Upper lobe of left lung (tissue), 6 donors: ENCODE data around the gene DNMT3A. TPM values are rescaled to one million over a fixed set of nuclear protein-coding genes. Genes with fewer than 3 reads are reported as not detected.

Experiments used
- ATAC-seq, 2 donors: fragments of 200-7000 bp; cut with Tn5 transposase; one replicate each; pipeline ENCODE4 v1.9.1; 2022; ENCODE audit warnings: mild to moderate bottlenecking in 2 of 2, moderate library complexity in 2 of 2; ENCODE audit not compliant: low FRiP score in 2 of 2
- DNase-seq, 2 donors: peaks; one replicate each; pipeline ENCODE4 v3.0.0-alpha.2; 2019 to 2020
- H3K27ac ChIP-seq, 4 donors: fragments of 200-600 bp; sonication (generic); one replicate each; pipeline ENCODE4 v1.5.1; 2016 to 2019
- H3K27me3 ChIP-seq, 4 donors: fragments of 200-600 bp; sonication (generic); one replicate each; pipeline ENCODE4 v1.5.1; 2017 to 2019
- H3K36me3 ChIP-seq, 4 donors: fragments of 200-600 bp; sonication (generic); one replicate each; pipeline ENCODE4 v1.5.1; 2016 to 2019
- H3K4me1 ChIP-seq, 4 donors: fragments of 200-600 bp; sonication (generic); one replicate each; pipeline ENCODE4 v1.5.1; 2018 to 2019
- H3K4me3 ChIP-seq, 4 donors: fragments of 200-600 bp; sonication (generic); one replicate each; pipeline ENCODE4 v1.5.1; 2017 to 2019; ENCODE audit warnings: mild to moderate bottlenecking in 2 of 4, moderate library complexity in 1 of 4
- H3K9me3 ChIP-seq, 4 donors: fragments of 200-600 bp; sonication (generic); one replicate each; pipeline ENCODE4 v1.5.1; 2018 to 2019
- EP300 ChIP-seq, 4 donors: sonication (generic); formaldehyde crosslinking; IDR thresholded peaks; one replicate each; pipeline ENCODE4 v1.5.1; 2017; ENCODE audit warnings: antibody characterized with exemption in 4 of 4, control low read depth in 2 of 4
- POLR2A ChIP-seq, 4 donors: fragments of 450-650 bp; IDR thresholded peaks; one replicate each; pipeline ENCODE4 v1.5.1; 2016 to 2017; ENCODE audit warnings: antibody characterized with exemption in 4 of 4, mild to moderate bottlenecking in 2 of 4
- POLR2AphosphoS5 ChIP-seq, 2 donors: sonication (generic); formaldehyde crosslinking; IDR thresholded peaks; one replicate each; pipeline ENCODE4 v1.5.1; 2017; ENCODE audit warnings: antibody characterized with exemption in 2 of 2
- WGBS, 2 donors: methylation state at CpG; one replicate each; pipeline ENCODE4 v1.1.5; 2017 to 2018; 5-methylcytosine and 5-hydroxymethylcytosine counted together
- total RNA-seq, 6 donors: library from RNA; depleted of rRNA in 4 of 6; stranded (reverse); fragments of >200 nt in 4 of 6; gene quantifications; one replicate each; pipeline versions ENCODE4 v1.1.0 to v1.2.1, GENCODE V29; 2016 to 2021
- TF ChIP-seq, protein P1 (sequence below), 6 experiments: fragments of 450-650 bp in 4 of 6; fragments of 200-600 bp in 2 of 6; sonication (generic) in 2 of 6; IDR thresholded peaks; one replicate each; pipeline ENCODE4 v1.5.1; 2016 to 2019; ENCODE audit warnings: antibody characterized with exemption in 6 of 6
- donor health status: DM: no; HTN: no; CAD: no; lungs with moderate emphysema.
- donor health status: DM: no; HTN: yes; CAD: no; lungs with severe emphysema.

Gene DNMT3A
- total RNA-seq = 10 to 100 TPM in 5 of 6 donors, 1 to 10 TPM in 1; 7.8 to 49.2 (median 30.4) TPM

DNA sequence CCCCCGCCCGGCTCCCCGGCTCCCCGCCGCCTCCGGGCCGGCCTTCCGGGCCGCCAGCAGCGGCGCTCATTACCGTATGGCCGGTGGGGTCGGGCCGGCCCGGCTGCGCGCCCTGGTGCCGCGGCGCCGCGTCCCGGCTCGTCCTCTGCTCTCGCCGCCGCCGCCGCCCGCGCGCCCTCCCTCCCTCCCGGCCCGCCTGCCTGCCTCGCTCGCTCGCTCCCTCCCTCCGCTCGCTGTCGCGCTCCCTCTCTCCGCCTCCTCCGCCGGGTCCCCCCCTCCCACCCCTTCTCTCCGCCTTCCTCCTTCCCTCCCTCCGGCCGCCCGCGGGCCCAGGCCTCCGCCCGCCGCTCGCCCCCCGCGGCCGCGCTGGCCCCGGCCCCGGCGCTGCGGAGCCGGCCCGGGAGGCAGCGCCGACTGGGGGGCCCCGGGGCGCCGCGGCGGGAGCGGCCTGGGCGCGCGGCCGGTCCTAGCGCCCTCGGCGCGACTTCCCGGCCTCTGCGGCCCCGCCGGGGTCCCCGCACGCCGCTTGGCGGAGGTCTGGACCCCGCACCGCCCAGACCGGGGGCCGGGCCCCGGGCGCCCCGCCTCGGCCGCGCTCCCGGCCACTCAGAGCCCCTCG lies at the start of gene DNMT3A:
TSS of gene DNMT3A (minus strand) at position 173 of the 619 bp plus-strand sequence. CDS start 27,941 bp downstream, outside the sequence.
- no peaks in the 10 kb centered on the region for H3K9me3 ChIP-seq
- peak in 1 of 2 donors; percentile 94 for DNase-seq
- H3K36me3 ChIP-seq = no peaks in the 10 kb centered on the region
- TF ChIP-seq, protein P1, sequence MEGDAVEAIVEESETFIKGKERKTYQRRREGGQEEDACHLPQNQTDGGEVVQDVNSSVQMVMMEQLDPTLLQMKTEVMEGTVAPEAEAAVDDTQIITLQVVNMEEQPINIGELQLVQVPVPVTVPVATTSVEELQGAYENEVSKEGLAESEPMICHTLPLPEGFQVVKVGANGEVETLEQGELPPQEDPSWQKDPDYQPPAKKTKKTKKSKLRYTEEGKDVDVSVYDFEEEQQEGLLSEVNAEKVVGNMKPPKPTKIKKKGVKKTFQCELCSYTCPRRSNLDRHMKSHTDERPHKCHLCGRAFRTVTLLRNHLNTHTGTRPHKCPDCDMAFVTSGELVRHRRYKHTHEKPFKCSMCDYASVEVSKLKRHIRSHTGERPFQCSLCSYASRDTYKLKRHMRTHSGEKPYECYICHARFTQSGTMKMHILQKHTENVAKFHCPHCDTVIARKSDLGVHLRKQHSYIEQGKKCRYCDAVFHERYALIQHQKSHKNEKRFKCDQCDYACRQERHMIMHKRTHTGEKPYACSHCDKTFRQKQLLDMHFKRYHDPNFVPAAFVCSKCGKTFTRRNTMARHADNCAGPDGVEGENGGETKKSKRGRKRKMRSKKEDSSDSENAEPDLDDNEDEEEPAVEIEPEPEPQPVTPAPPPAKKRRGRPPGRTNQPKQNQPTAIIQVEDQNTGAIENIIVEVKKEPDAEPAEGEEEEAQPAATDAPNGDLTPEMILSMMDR (IDR thresholded peaks at IDR 0.05) = no peak
- TF ChIP-seq POLR2AphosphoS5 (IDR thresholded peaks at IDR 0.05) (no peak), POLR2A (IDR thresholded peaks at IDR 0.05) (no peak), EP300 (IDR thresholded peaks at IDR 0.05) (no peak)
- no peaks in the 10 kb centered on the region for H3K27me3 ChIP-seq
- WGBS, 2 donors = 2% methylated on average over 12 of the region's 100 CpGs; no CpG with 5 or more reads in 1 of the 2 donors
- peak within 1 kb of the TSS; percentile 46 to 95 (median 88) for H3K4me3 ChIP-seq
- H3K4me1 ChIP-seq = peaks cover 17 to 41% (median 23%) of the 10 kb centered on the region in 4 donors
- peak within 1 kb of the TSS; percentile 35 to 91 (median 66) for H3K27ac ChIP-seq
- peak in 1 of 2 donors; percentile 64 for ATAC-seq

DNA sequence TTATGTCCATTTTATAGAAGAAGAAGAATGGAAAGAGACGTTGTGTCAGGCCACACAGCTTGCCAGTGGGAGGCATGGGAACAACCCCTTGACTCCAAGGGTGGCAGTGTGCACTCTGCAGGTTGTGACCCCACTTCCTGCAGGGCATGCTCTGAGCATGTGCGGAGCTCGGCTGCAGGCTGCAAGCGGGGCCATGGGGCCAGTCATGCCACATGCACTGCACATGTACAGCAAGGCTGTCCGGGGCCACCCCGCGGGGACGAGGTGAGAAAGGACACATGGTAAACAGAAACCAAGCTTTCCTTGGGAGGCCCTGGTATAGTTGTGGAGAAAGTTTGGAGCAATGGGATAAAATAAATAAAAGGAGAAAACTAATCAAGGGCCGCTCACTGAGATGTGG lies 47.4 kb upstream of the DNMT3A start:
- no peaks in the 10 kb centered on the region for H3K9me3 ChIP-seq
- no peaks in the 10 kb centered on the region for H3K4me1 ChIP-seq
- no peak overlapping the region for H3K4me3 ChIP-seq
- H3K27ac ChIP-seq = no peak overlapping the region
- H3K27me3 ChIP-seq = no peaks in the 10 kb centered on the region
- ATAC-seq = no peak
- 92 to 100% methylated on average over 9 of the region's 9 CpGs for WGBS, 2 donors
- DNase-seq = peak in 1 of 2 donors; percentile 75
- peaks cover 0 to 5% (median 2%) of the 10 kb centered on the region in 4 donors for H3K36me3 ChIP-seq
- TF ChIP-seq POLR2AphosphoS5 (IDR thresholded peaks at IDR 0.05) = no peak
- TF ChIP-seq, protein P1 (IDR thresholded peaks at IDR 0.05) = no peak
- no peak for TF ChIP-seq EP300 (IDR thresholded peaks at IDR 0.05)
- no peak for TF ChIP-seq POLR2A (IDR thresholded peaks at IDR 0.05)

DNA sequence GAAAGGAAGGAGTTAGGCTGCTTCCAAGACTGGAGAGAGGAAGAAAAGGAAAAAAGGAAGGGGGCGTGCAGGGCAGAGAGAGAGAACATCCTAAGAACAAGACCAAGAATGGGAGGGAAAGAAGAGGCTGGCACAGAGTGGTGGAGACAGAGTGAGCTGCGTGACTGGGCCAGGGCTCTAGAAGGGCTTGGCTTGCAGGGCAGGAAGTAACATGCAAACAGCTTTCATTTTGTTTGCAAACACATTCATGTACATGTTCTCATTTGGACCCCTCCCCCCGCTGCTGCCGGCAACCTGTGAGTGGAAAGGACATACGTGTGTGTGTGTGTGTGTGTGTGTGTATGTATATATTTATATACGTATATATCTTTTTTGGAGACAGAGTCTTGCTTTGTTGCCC lies 46.8 kb upstream of the DNMT3A start:
- ATAC-seq (no peak), DNase-seq (no peak)
- H3K27ac ChIP-seq = no peak overlapping the region

DNA sequence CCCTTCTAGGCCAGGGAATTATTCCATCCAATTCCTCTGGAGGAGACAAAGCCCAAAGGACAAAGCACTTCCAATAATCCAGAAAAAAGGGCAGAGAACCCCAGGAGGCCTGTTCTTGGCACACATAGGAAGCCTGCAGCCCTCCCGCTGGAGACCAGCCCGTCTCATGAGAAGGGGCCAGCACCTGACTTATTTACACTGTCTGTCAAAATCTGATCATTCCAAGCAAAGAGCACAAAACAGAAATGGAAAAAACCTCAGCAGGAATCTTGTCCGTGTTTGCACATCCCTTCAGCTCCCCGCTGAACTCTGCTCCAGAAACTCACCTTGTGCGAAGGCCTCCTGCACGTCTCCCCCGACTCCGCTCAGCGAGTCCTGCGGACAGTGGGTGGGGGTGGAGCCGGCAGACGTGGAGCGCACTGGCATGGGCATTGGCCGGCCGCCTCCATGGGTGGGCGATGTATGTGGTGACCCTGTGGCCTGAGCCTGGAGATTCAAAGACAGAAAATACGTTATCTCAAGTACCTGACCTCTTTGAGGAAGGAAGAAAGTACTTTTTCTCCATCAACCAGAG lies 46.2 kb upstream of the DNMT3A start:
- Histone ChIP-seq H3K4me1 (no peaks in the 10 kb centered on the region), H3K4me3 (no peak overlapping the region), H3K36me3 (peaks cover 0 to 5% (median 2%) of the 10 kb centered on the region in 4 donors), H3K9me3 (no peaks in the 10 kb centered on the region), H3K27ac (no peak overlapping the region), H3K27me3 (no peaks in the 10 kb centered on the region)
- DNase-seq (peak in 1 of 2 donors; percentile 77), ATAC-seq (peak in 1 of 2 donors; percentile 50)
- TF ChIP-seq EP300 (IDR thresholded peaks at IDR 0.05) (no peak), POLR2A (IDR thresholded peaks at IDR 0.05) (no peak), POLR2AphosphoS5 (IDR thresholded peaks at IDR 0.05) (no peak)
- TF ChIP-seq, protein P1 (IDR thresholded peaks at IDR 0.05) = no peak
- 89 to 93% methylated on average over 17 of the region's 17 CpGs for WGBS, 2 donors

More for the DNA sequence above, 46.8 kb upstream of the DNMT3A start:
- Histone ChIP-seq H3K36me3 (peaks cover 0 to 5% (median 2%) of the 10 kb centered on the region in 4 donors), H3K4me1 (no peaks in the 10 kb centered on the region), H3K27me3 (no peaks in the 10 kb centered on the region), H3K9me3 (no peaks in the 10 kb centered on the region), H3K4me3 (no peak overlapping the region)
- no peak for TF ChIP-seq EP300 (IDR thresholded peaks at IDR 0.05)
- TF ChIP-seq, protein P1 (IDR thresholded peaks at IDR 0.05) = no peak
- no peak for TF ChIP-seq POLR2A (IDR thresholded peaks at IDR 0.05)
- no peak for TF ChIP-seq POLR2AphosphoS5 (IDR thresholded peaks at IDR 0.05)
- WGBS, 2 donors = 58 to 59% methylated on average over 6 of the region's 6 CpGs
